ENCODE data around the gene CEP290. TPM values are rescaled to one million over a fixed set of nuclear protein-coding genes. Genes with fewer than 3 reads are reported as not detected.

CEP290 gene, protein sequence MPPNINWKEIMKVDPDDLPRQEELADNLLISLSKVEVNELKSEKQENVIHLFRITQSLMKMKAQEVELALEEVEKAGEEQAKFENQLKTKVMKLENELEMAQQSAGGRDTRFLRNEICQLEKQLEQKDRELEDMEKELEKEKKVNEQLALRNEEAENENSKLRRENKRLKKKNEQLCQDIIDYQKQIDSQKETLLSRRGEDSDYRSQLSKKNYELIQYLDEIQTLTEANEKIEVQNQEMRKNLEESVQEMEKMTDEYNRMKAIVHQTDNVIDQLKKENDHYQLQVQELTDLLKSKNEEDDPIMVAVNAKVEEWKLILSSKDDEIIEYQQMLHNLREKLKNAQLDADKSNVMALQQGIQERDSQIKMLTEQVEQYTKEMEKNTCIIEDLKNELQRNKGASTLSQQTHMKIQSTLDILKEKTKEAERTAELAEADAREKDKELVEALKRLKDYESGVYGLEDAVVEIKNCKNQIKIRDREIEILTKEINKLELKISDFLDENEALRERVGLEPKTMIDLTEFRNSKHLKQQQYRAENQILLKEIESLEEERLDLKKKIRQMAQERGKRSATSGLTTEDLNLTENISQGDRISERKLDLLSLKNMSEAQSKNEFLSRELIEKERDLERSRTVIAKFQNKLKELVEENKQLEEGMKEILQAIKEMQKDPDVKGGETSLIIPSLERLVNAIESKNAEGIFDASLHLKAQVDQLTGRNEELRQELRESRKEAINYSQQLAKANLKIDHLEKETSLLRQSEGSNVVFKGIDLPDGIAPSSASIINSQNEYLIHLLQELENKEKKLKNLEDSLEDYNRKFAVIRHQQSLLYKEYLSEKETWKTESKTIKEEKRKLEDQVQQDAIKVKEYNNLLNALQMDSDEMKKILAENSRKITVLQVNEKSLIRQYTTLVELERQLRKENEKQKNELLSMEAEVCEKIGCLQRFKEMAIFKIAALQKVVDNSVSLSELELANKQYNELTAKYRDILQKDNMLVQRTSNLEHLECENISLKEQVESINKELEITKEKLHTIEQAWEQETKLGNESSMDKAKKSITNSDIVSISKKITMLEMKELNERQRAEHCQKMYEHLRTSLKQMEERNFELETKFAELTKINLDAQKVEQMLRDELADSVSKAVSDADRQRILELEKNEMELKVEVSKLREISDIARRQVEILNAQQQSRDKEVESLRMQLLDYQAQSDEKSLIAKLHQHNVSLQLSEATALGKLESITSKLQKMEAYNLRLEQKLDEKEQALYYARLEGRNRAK (N-terminal part only)
- 58.1 TPM for total RNA-seq

GRCh38 chr12:88141774-88142609 is at the start of gene CEP290, which contains the start of gene TMTC3:
TSS of gene CEP290 (minus strand) at chr12:88142088. CDS start at chr12:88141307, 781 bp downstream.
TSS of gene TMTC3 (plus strand) at chr12:88142307. CDS start at chr12:88148316, 6,009 bp downstream.

DNA sequence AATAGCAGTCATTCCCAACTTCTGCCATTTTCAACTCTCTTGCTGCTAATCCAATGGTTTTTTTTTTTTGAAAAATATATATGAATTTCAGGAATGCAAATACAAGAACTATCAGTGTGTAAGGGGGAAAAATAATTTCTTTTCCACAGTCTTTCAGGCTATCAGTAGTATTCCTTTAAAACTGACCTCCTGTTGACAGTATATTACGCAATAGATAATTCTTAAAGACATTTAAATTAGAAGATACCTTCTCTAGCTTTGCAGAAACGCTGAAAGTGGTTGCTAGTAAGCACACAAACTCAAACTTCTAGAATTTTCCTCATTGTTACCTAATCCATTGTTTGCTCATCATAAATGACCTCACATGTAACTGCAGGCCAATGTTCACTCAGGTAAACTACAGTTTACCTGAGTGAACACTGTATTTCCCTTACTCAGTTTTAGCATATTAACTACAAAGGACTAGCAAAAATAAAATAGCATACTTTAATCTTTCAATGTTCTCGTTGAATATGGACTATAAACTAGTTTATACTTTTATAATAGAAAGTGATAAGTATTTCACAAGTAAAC is 112.7 kb downstream of the CEP290 start, which contains the start of gene C12orf50:
C12orf50 (minus strand) TSS at position 309 of the 573 bp plus-strand sequence. CDS start 2,439 bp downstream, outside the sequence.

Small RNA genes within 50 kb of the gene (small RNA-seq; reads per million reads assigned to genes)
- gene RNA5SP364: not detected

Other genes with a start within 250 kb of the CEP290 start
- gene C12orf50, start 112.7 kb downstream of the CEP290 start, total RNA-seq: 0.23 TPM
- 37.4 TPM for gene TMTC3, start 219 bp upstream of the CEP290 start, total RNA-seq

Data from diencephalon (tissue), 1 donor.